Fibroblast of the aortic adventitia (primary cell): ENCODE measurements around the gene LSM7. TPM values are rescaled to one million over a fixed set of nuclear protein-coding genes. Genes with fewer than 3 reads are reported as not detected.
"Not testable (repeated sequence)": the region's sequence is repeated elsewhere in the genome, so short reads cannot be mapped to it uniquely, and the experiment has no call there.

Experiments used
- DNase-seq: peaks from one replicate; pipeline ENCODE4 v3.0.0-alpha.2; 2010; ENCODE audit warnings: low read depth
- H3K4me3 ChIP-seq: 2 replicates; pipeline ENCODE4 v1.5.1; 2011; ENCODE audit warnings: low read depth, mild to moderate bottlenecking, control low read depth, low read length, moderate library complexity
- total RNA-seq: library from RNA; depleted of rRNA; stranded (reverse); fragments of >200 nt; gene quantifications from 2 replicates; pipeline ENCODE4 v1.2.3, GENCODE V29; 2012; ENCODE audit warnings: low replicate concordance
- TF ChIP-seq, protein P1 (sequence below): IDR thresholded peaks from 2 replicates; pipeline ENCODE4 v1.5.1; 2011; ENCODE audit warnings: mild to moderate bottlenecking, low read length, control low read depth, inconsistent platforms; ENCODE audit not compliant: insufficient read depth

The LSM7 gene
- total RNA-seq, 1 donor, result 108 TPM

GRCh38 chr19:2353887-2354592 lies 25.7 kb upstream of the LSM7 start:
- TF ChIP-seq, protein P1, sequence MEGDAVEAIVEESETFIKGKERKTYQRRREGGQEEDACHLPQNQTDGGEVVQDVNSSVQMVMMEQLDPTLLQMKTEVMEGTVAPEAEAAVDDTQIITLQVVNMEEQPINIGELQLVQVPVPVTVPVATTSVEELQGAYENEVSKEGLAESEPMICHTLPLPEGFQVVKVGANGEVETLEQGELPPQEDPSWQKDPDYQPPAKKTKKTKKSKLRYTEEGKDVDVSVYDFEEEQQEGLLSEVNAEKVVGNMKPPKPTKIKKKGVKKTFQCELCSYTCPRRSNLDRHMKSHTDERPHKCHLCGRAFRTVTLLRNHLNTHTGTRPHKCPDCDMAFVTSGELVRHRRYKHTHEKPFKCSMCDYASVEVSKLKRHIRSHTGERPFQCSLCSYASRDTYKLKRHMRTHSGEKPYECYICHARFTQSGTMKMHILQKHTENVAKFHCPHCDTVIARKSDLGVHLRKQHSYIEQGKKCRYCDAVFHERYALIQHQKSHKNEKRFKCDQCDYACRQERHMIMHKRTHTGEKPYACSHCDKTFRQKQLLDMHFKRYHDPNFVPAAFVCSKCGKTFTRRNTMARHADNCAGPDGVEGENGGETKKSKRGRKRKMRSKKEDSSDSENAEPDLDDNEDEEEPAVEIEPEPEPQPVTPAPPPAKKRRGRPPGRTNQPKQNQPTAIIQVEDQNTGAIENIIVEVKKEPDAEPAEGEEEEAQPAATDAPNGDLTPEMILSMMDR, result no peak
- H3K4me3 ChIP-seq, result no peak overlapping the region
- no peak for DNase-seq

GRCh38 chr19:2353159-2353886 lies 24.9 kb upstream of the LSM7 start:
- no peak for DNase-seq
- no peak overlapping the region for H3K4me3 ChIP-seq
- TF ChIP-seq, protein P1, result no peak

DNA sequence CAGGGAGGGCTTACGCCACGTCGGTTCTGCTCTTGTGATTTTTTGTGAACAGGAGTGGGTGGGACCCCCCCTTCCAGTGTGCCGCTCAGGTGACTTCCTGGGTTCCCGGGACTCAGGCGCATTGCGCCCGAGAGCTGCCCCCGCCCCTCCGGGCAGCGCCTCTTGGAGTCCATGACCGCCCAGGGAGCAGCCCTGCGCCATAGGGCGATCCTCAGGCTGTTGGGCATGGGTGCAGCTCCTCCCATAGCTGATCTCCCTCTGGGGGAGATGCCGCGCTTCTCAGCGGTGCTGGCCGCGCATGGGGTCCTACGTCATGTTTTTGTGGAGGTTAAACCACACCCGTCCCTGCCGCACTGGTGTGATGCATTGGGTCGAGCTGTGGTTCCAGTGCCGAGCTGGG lies 23.7 kb upstream of the LSM7 start:
- DNase-seq, result no peak
- TF ChIP-seq, protein P1, result no peak
- no peak overlapping the region for H3K4me3 ChIP-seq

DNA sequence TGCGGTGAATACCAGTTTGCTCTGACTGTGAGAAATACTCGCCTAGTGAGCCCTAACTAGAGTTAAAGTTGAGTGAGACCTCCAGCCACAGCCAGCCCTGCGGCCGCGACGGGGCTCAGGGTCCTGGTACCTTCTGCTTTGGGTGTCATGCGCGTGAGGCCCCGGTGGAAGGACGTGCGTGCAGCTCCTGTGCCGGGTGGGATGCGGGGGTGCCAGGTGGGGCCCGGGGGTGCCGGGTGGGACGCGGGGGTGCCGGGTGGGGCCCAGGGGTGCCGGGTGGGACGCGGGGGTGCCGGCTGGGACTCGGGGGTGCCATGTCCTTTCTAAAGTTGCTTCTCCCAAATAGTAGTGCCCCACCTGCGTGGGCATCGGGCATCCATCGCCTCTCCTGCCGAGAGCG lies 23.2 kb upstream of the LSM7 start:
- DNase-seq, result no peak
- TF ChIP-seq, protein P1, result no peak
- no peak overlapping the region for H3K4me3 ChIP-seq

DNA sequence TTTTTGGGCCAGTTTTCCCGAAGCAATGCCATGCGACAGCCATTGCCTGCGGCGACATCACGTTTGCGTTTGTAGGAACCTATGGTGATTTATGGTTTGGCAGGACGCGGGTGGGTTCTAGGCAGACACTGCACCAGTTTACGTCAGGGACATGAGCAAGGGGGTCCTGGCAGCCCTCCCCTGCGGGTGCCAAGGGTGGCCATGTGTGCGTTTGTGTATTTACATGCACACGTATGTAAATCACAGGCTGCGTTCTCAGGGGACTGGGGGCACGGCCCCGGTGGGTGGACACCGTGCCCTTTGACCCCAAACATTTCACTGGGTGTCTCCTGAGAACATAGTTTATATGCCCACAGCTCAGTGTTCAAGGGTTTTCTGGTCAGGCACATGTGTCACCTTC lies 22.3 kb upstream of the LSM7 start:
- H3K4me3 ChIP-seq, result no peak overlapping the region
- TF ChIP-seq, protein P1, result no peak
- DNase-seq, result no peak

DNA sequence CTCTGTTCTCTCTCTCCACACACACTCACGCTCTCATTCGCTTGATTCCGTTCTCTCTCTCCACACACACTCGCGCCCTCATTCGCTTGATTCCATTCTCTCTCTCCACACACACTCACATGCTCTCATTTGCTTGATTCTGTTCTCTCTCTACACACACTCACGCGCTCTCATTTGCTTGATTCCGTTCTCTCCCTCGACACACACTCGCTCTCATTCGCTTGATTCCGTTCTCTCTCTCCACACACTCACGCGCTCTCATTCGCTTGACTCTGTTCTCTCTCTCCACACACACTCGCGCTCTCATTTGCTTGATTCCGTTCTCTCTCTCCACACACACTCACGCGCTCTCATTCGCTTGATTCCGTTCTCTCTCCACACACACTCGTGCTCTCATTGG lies 21.4 kb upstream of the LSM7 start:
- not testable (repeated sequence) for H3K4me3 ChIP-seq, DNase-seq

GRCh38 chr19:2345794-2346663 lies 17.6 kb upstream of the LSM7 start:
- TF ChIP-seq, protein P1, result no peak
- no peak overlapping the region for H3K4me3 ChIP-seq
- DNase-seq, result peak; percentile 33
